IMR-90 (cell line): ENCODE measurements around the gene COL4A3. TPM values are rescaled to one million over a fixed set of nuclear protein-coding genes. Genes with fewer than 3 reads are reported as not detected.

Source experiments
- ATAC-seq: fragments of 200-7000 bp; cut with Tn5 transposase; 2 replicates; pipeline ENCODE4 v1.9.1; 2020; ENCODE audit warnings: low read depth, mild to moderate bottlenecking, moderate library complexity
- BruUV-seq: library from RNA; stranded (reverse); fragments of 400-500 nt; replicated peaks from 2 replicates; lab custom pipeline; 2021; lab: Mats Ljungman, UMichigan
- CTCF ChIA-PET: fragments of 300-600 bp; formaldehyde crosslinking; extraction: SDS; loops from one replicate; lab custom pipeline; 2021; ENCODE audit warnings: antibody characterized with exemption; lab: Yijun Ruan, JAX
- POLR2A ChIA-PET: fragments of 300-600 bp; sonication (Branson Sonifier 250); formaldehyde crosslinking; loops from one replicate; lab custom pipeline; 2022; ENCODE audit warnings: antibody characterized with exemption; ENCODE audit not compliant: unreplicated experiment; lab: Charles Lee
- DNase-seq: peaks from one replicate; pipeline ENCODE4 v3.0.0; 2013
- H2AFZ ChIP-seq: replicated peaks from 2 replicates; pipeline ENCODE3; 2013; ENCODE audit warnings: low read length, mild to moderate bottlenecking; ENCODE audit not compliant: poor library complexity
- H2AK5ac ChIP-seq: 2 replicates; pipeline ENCODE4 v1.6.1; 2013; ENCODE audit warnings: low read depth, low read length, inconsistent platforms
- H2AK9ac ChIP-seq: replicated peaks from 2 replicates; pipeline ENCODE3; 2013; ENCODE audit warnings: mild to moderate bottlenecking, low read depth, low read length, moderate library complexity; ENCODE audit not compliant: poor library complexity
- H2BK120ac ChIP-seq: 2 replicates; pipeline ENCODE4 v1.6.1; 2013; ENCODE audit warnings: low read depth, low read length, inconsistent platforms
- H2BK15ac ChIP-seq: 3 replicates; pipeline ENCODE4 v1.6.1; 2013; ENCODE audit warnings: low read depth, low read length, inconsistent platforms
- H2BK20ac ChIP-seq: 2 replicates; pipeline ENCODE4 v1.6.1; 2013; ENCODE audit warnings: low read depth, mild to moderate bottlenecking, inconsistent platforms, low read length, moderate library complexity
- H2BK5ac ChIP-seq: 2 replicates; pipeline ENCODE4 v1.6.1; 2013; ENCODE audit warnings: mild to moderate bottlenecking, low read depth, low read length, inconsistent platforms; ENCODE audit not compliant: poor library complexity, severe bottlenecking
- H3K14ac ChIP-seq: replicated peaks from 2 replicates; pipeline ENCODE4 v1.6.1; 2013; ENCODE audit warnings: low read depth, low read length, inconsistent platforms
- H3K18ac ChIP-seq: 2 replicates; pipeline ENCODE4 v1.6.1; 2013; ENCODE audit warnings: low read depth, low read length, control low read depth
- H3K23ac ChIP-seq: 2 replicates; pipeline ENCODE4 v1.6.1; 2013; ENCODE audit warnings: low read depth, low read length, inconsistent platforms
- H3K27ac ChIP-seq: 2 replicates; pipeline ENCODE4 v1.5.1; 2013; ENCODE audit warnings: mild to moderate bottlenecking, control low read depth, low read length; ENCODE audit not compliant: insufficient read depth
- H3K27me3 ChIP-seq: 2 replicates; pipeline ENCODE4 v1.6.1; 2013; ENCODE audit warnings: low read length; ENCODE audit not compliant: control insufficient read depth, insufficient read depth
- H3K36me3 ChIP-seq: 2 replicates; pipeline ENCODE4 v1.6.1; 2013; ENCODE audit warnings: low read length, mixed read lengths; ENCODE audit not compliant: control insufficient read depth, insufficient read depth
- H3K4ac ChIP-seq: 2 replicates; pipeline ENCODE4 v1.6.1; 2013; ENCODE audit warnings: low read depth, low read length, inconsistent platforms
- H3K4me1 ChIP-seq: 2 replicates; pipeline ENCODE4 v1.6.1; 2013; ENCODE audit warnings: low read length, mixed read lengths; ENCODE audit not compliant: control insufficient read depth, insufficient read depth
- H3K4me2 ChIP-seq: 2 replicates; pipeline ENCODE4 v1.6.1; 2013; ENCODE audit warnings: low read depth, mild to moderate bottlenecking, control low read depth, low read length, moderate library complexity
- H3K4me3 ChIP-seq: 2 replicates; pipeline ENCODE4 v1.5.1; 2013; ENCODE audit warnings: low read depth, mild to moderate bottlenecking, control low read depth, low read length, moderate library complexity; ENCODE audit not compliant: insufficient read depth
- H3K56ac ChIP-seq: 2 replicates; pipeline ENCODE4 v1.6.1; 2013; ENCODE audit warnings: low read length, inconsistent platforms; ENCODE audit not compliant: insufficient read depth; ENCODE audit errors: extremely low read depth
- H3K79me1 ChIP-seq, 2 experiments: 2 replicates each; pipeline ENCODE4 v1.6.1; 2013; ENCODE audit warnings: low read length in 2 of 2, inconsistent platforms in 1 of 2, low read depth in 1 of 2
- H3K9ac ChIP-seq: 2 replicates; pipeline ENCODE4 v1.6.1; 2013; ENCODE audit warnings: low read depth, low read length, control low read depth
- H3K9me1 ChIP-seq: 2 replicates; pipeline ENCODE4 v1.6.1; 2013; ENCODE audit warnings: low read length, inconsistent platforms; ENCODE audit not compliant: insufficient read depth
- H3K9me3 ChIP-seq: 2 replicates; pipeline ENCODE4 v1.6.1; 2013; ENCODE audit warnings: low read length; ENCODE audit not compliant: control insufficient read depth, insufficient read depth
- H4K20me1 ChIP-seq: 2 replicates; pipeline ENCODE4 v1.6.1; 2013; ENCODE audit warnings: low read length, inconsistent platforms; ENCODE audit not compliant: insufficient read depth
- H4K5ac ChIP-seq: 2 replicates; pipeline ENCODE4 v1.6.1; 2013; ENCODE audit warnings: mild to moderate bottlenecking, low read depth, low read length, control low read depth
- H4K8ac ChIP-seq, 2 experiments: 2 replicates each; pipeline ENCODE4 v1.6.1; 2013; ENCODE audit warnings: low read depth in 2 of 2, low read length in 2 of 2, control low read depth in 1 of 2, inconsistent platforms in 1 of 2
- H4K91ac ChIP-seq: 2 replicates; pipeline ENCODE4 v1.6.1; 2013; ENCODE audit warnings: low read depth, low read length, inconsistent platforms; ENCODE audit not compliant: insufficient read depth
- CHD1 ChIP-seq: IDR thresholded peaks from 2 replicates; pipeline ENCODE4 v1.6.1; 2012; ENCODE audit warnings: low read depth, low read length, improper control_type of control experiment
- FOS ChIP-seq: fragments of 150-350 bp; IDR thresholded peaks from 2 replicates; pipeline ENCODE4 v1.6.1; 2016; ENCODE audit warnings: low read depth, low read length
- MAFK ChIP-seq: IDR thresholded peaks from 2 replicates; pipeline ENCODE4 v1.6.1; 2012; ENCODE audit warnings: low read depth, low read length, improper control_type of control experiment
- MAZ ChIP-seq: IDR thresholded peaks from 2 replicates; pipeline ENCODE4 v1.6.1; 2012; ENCODE audit warnings: low read depth, mild to moderate bottlenecking, low read length, improper control_type of control experiment, moderate library complexity, borderline replicate concordance
- MXI1 ChIP-seq: IDR thresholded peaks from 2 replicates; pipeline ENCODE4 v1.6.1; 2012; ENCODE audit warnings: low read depth, mild to moderate bottlenecking, low read length, moderate library complexity, borderline replicate concordance
- NFE2L2 ChIP-seq: fragments of 150-350 bp; IDR thresholded peaks from 2 replicates; pipeline ENCODE4 v1.6.1; 2016; ENCODE audit warnings: low read depth, mild to moderate bottlenecking, low read length
- POLR2A ChIP-seq: IDR thresholded peaks from 2 replicates; pipeline ENCODE4 v1.6.1; 2012; ENCODE audit warnings: mild to moderate bottlenecking, low read depth, low read length
- RAD21 ChIP-seq: IDR thresholded peaks from 2 replicates; pipeline ENCODE4 v1.6.1; 2012; ENCODE audit warnings: low read length, improper control_type of control experiment
- RCOR1 ChIP-seq: IDR thresholded peaks from 2 replicates; pipeline ENCODE4 v1.6.1; 2012; ENCODE audit warnings: mild to moderate bottlenecking, low read length, improper control_type of control experiment; ENCODE audit not compliant: insufficient replicate concordance
- RFX5 ChIP-seq: IDR thresholded peaks from 2 replicates; pipeline ENCODE4 v1.8.0; 2012; ENCODE audit warnings: low read depth, mild to moderate bottlenecking, low read length, moderate library complexity
- SMC3 ChIP-seq: fragments of 150-350 bp; IDR thresholded peaks from 2 replicates; pipeline ENCODE4 v1.6.1; 2016; ENCODE audit warnings: low read depth, mild to moderate bottlenecking, antibody characterized with exemption, low read length, moderate library complexity
- WGBS, 2 experiments: methylation state at CpG; one replicate each; pipeline versions ENCODE4 v1.1.5 to v1.1.7; 2013; ENCODE audit warnings: missing lambda C conversion rate in 2 of 2; ENCODE audit not compliant: insufficient read length in 1 of 2; ENCODE audit errors: extremely low coverage in 2 of 2; 5-methylcytosine and 5-hydroxymethylcytosine counted together
- dilution Hi-C: fragments of 300-500 bp; cut with HindIII; formaldehyde crosslinking; loops from one replicate; pipeline ENCODE4 v1.14.3; 2018; ENCODE audit warnings: low sequenced_read_pairs; ENCODE audit not compliant: unreplicated experiment
- in situ Hi-C: fragments of 300-500 bp; cut with MboI; formaldehyde crosslinking; loops from 3 replicates; pipeline ENCODE4 v1.14.3; 2019; ENCODE audit warnings: low sequenced_read_pairs, inconsistent platforms, mixed read lengths
- intact Hi-C: fragments of 100-400 bp; cut with micrococcal nuclease; formaldehyde crosslinking; loops from 2 replicates; pipeline ENCODE4 v1.10.0; 2022
- polyA plus RNA-seq, 3 experiments: library from polyadenylated mRNA; depleted of rRNA; stranded (reverse); fragments of >200 nt; gene quantifications; 2 replicates each; pipeline ENCODE4 v1.2.3, GENCODE V29; 2012; ENCODE audit warnings: low replicate concordance in 1 of 3
- total RNA-seq: library from RNA; depleted of rRNA; stranded (reverse); fragments of >200 nt; gene quantifications from 2 replicates; pipeline ENCODE4 v1.2.3, GENCODE V29; 2012
- TF ChIP-seq, protein P1 (sequence below): fragments of 150-350 bp; IDR thresholded peaks from 2 replicates; pipeline ENCODE4 v1.6.1; 2016; ENCODE audit warnings: low read depth, mild to moderate bottlenecking, low read length, moderate library complexity, borderline replicate concordance

Gene COL4A3
- total and polyA plus RNA-seq, 2 of the 4 experiments (the other 2 are of a cell fraction), result not detected

- Histone ChIP-seq H3K9me1 (no peaks in the 10 kb centered on the region), H3K79me1 (no peaks in the 10 kb centered on the region), H3K14ac (no peak overlapping the region), H3K4ac (no peak overlapping the region), H2AK5ac (no peak overlapping the region), H3K18ac (no peak overlapping the region), H4K91ac (no peak overlapping the region), H3K4me3 (no peak overlapping the region), H2BK5ac (no peak overlapping the region), H4K8ac (no peak overlapping the region), H2BK20ac (no peak overlapping the region), H2AK9ac (no peak overlapping the region), H3K27me3 (no peaks in the 10 kb centered on the region), H2BK15ac (no peak overlapping the region), H3K36me3 (no peaks in the 10 kb centered on the region), H4K5ac (no peak overlapping the region), H3K27ac (no peak overlapping the region), H2AFZ (no peak overlapping the region), H3K4me1 (no peaks in the 10 kb centered on the region), H3K23ac (no peak overlapping the region; the same call in 1 of the 2 replicates), H3K56ac (no peak overlapping the region), H4K20me1 (no peaks in the 10 kb centered on the region), H3K4me2 (no peak overlapping the region), H2BK120ac (no peak overlapping the region), H3K9ac (no peak overlapping the region), H3K9me3 (no peaks in the 10 kb centered on the region)
- no CpG with 5 or more reads among the region's 4 CpGs for WGBS, 2 experiments
- dilution Hi-C loops (no loop called here), in situ Hi-C loops (no loop called here), intact Hi-C loops (no loop called here)
- ChIA-PET CTCF (no interaction called here), POLR2A (no interaction called here)
- no peak for ATAC-seq
- no peak for DNase-seq
- no TSS peak for BruUV-seq
- TF ChIP-seq SMC3, result no peak
- no peak for TF ChIP-seq POLR2A
- no peak for TF ChIP-seq MXI1
- no peak for TF ChIP-seq MAZ
- no peak for TF ChIP-seq MAFK
- no peak for TF ChIP-seq RFX5
- no peak for TF ChIP-seq RCOR1
- no peak for TF ChIP-seq FOS
- TF ChIP-seq NFE2L2, result no peak
- TF ChIP-seq, protein P1, sequence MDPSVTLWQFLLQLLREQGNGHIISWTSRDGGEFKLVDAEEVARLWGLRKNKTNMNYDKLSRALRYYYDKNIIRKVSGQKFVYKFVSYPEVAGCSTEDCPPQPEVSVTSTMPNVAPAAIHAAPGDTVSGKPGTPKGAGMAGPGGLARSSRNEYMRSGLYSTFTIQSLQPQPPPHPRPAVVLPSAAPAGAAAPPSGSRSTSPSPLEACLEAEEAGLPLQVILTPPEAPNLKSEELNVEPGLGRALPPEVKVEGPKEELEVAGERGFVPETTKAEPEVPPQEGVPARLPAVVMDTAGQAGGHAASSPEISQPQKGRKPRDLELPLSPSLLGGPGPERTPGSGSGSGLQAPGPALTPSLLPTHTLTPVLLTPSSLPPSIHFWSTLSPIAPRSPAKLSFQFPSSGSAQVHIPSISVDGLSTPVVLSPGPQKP, result no peak
- TF ChIP-seq CHD1, result no peak
- TF ChIP-seq RAD21, result no peak
Measured at GRCh38 chr2:227308784-227309183, 144.4 kb downstream of the COL4A3 start.
